GM10266 (cell line): ENCODE measurements around the gene INSYN1.

Source experiments
- DNase-seq: peaks from one replicate; pipeline ENCODE4 v3.0.0; 2012; ENCODE audit errors: extremely low spot score
- CTCF ChIP-seq: IDR thresholded peaks from 2 replicates; pipeline ENCODE4 v1.5.1; 2012; ENCODE audit warnings: mild to moderate bottlenecking, low read depth; ENCODE audit not compliant: control insufficient read depth, insufficient read depth; ENCODE audit errors: missing control alignments

The INSYN1 gene

GRCh38 chr15:73756947-73757513 lies 3.9 kb upstream of the INSYN1 start:
- no peak for TF ChIP-seq CTCF
- no peak for DNase-seq

- no peak for TF ChIP-seq CTCF
- DNase-seq = no peak
Measured at GRCh38 chr15:73756390-73756789, 3.2 kb upstream of the INSYN1 start.

GRCh38 chr15:73755946-73756345 lies 2.8 kb upstream of the INSYN1 start:
- no peak for DNase-seq
- TF ChIP-seq CTCF = no peak

GRCh38 chr15:73755481-73755880 lies 2.3 kb upstream of the INSYN1 start:
- TF ChIP-seq CTCF = no peak
- DNase-seq = no peak

GRCh38 chr15:73754461-73754860 lies 1.3 kb upstream of the INSYN1 start:
- no peak for TF ChIP-seq CTCF
- no peak for DNase-seq

GRCh38 chr15:73752806-73753193 lies 351 bp downstream of the INSYN1 start:
- DNase-seq = no peak

More at GRCh38 chr15:73752806-73753193, 351 bp downstream of the INSYN1 start:
- no peak for TF ChIP-seq CTCF
